GM21360 (cell line): ENCODE measurements around the gene COL1A1.

ENCODE experiments used
- ATAC-seq: cut with Tn5 transposase; IDR thresholded peaks from one replicate; pipeline ENCODE4 v1.9.1; 2021; ENCODE audit warnings: mild to moderate bottlenecking, moderate library complexity; ENCODE audit not compliant: unreplicated experiment

COL1A1 gene

DNA sequence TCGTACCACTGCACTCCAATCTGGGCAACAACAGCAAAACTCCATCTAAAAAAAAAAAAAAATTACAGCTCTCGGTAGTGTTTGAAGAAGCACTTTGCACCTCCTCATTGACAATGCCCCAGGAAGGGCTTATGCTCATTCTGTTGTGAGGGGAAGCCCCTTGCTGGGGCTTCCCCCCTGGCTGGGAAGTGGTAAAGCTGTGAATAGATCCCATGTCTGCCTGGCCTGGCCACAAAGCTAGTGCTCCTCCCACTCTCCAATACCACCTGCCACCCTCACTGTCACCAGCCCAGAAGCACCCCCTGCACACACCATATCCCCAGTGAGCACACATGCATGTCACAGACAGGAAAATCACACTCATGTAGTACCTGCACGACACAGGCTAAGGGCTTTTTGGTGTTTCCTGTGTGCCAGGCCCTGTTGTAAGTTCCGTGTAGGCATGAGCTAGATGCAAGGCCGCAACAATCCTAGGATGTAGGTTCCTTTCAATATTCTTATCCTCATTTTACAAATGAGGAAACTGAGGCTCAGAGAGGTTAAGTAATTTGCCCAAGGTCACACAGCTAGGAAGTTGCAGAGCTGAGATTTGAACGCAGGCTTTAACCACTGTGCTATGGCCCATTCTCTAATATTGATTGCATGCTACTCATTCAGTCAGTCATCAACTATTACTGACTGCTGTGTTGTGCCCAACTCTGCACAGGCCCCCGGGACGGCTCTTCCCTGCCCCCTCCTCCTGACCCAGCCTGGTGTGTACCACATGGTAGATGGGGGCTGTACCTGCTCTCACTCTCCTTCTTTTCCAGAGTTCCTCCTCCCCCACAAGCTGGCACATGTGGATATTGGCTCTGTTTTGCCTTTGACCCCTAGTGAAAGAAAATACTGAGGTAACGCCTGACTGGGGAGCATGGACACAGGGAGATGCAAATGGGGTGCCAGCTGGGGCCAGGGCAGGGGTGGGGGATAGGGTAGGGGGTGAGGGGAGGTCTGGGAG is 11.9 kb upstream of the COL1A1 start:
- ATAC-seq = peak; percentile 70

DNA sequence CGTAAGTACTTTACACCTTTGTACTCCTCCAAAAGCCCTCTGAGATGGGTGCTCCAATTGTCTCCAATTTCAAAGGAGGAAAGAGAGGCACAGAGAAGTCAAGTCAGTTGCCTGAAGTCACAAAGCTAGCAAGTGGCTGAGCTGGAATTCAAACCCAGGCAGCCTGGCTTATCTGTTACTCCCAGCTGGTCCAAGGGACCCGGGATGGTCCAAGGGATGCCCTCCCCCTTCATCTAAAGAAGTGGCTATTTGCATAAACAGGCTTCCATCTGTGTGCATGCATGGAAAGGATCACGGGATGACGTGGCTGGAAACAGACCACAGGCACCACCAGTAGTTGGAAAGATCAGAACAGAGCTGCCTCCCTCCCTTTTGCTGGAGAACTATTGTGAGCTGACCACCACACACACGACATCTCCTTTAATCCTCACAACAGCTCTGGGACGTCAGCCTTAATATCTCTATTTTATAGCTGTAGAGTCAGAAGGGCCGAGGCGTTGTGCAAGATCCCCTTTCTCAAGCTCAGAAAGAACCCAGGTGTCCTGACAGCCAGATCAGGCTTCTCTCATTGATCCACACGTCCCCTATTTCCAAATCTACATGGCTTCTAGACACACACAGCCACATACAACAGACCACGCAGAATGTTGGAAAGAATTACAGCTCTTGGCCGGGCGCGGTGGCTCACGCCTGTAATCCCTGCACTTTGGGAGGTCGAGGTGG is 10.9 kb upstream of the COL1A1 start:
- no peak for ATAC-seq

DNA sequence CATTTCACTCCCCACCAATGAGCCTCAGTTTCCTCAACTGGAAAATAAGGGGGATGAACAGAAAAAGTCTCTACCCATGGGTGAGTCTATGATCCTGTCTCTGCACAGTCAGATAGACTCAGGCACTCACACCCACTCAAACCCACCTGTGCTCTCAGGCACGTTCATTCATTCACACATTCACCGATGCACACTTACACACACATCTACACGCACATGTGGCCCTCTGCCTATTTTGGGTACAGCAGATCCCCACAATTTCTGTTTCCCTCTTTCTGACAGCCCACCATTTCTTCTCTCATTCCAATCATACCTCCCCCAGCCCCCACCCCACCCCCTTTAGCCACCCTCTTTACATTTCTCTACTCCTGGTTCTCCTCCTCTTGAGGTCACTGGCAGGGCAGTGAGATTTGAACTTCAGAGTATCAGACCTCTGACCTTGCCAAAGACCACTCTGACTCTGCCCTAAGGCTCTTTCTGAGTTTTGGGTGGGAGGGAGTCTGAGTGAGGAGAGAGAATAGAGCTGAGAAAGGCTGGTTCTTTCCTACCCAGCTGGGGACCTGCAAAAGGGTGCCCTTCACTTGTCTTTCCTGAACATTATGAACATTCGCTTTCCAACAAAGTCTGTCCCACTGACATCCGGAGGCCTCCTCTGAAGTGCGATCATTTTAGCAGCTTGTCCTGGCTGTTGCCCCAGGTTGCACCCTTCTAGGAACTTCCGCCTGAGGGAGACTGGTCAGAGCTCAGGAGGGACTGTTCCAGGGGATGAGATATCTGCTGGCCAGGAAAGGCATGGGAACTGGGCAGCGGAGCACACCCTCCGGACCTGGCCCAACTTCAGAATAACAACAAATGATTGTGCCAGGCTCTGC is 10.1 kb upstream of the COL1A1 start:
- no peak for ATAC-seq

DNA sequence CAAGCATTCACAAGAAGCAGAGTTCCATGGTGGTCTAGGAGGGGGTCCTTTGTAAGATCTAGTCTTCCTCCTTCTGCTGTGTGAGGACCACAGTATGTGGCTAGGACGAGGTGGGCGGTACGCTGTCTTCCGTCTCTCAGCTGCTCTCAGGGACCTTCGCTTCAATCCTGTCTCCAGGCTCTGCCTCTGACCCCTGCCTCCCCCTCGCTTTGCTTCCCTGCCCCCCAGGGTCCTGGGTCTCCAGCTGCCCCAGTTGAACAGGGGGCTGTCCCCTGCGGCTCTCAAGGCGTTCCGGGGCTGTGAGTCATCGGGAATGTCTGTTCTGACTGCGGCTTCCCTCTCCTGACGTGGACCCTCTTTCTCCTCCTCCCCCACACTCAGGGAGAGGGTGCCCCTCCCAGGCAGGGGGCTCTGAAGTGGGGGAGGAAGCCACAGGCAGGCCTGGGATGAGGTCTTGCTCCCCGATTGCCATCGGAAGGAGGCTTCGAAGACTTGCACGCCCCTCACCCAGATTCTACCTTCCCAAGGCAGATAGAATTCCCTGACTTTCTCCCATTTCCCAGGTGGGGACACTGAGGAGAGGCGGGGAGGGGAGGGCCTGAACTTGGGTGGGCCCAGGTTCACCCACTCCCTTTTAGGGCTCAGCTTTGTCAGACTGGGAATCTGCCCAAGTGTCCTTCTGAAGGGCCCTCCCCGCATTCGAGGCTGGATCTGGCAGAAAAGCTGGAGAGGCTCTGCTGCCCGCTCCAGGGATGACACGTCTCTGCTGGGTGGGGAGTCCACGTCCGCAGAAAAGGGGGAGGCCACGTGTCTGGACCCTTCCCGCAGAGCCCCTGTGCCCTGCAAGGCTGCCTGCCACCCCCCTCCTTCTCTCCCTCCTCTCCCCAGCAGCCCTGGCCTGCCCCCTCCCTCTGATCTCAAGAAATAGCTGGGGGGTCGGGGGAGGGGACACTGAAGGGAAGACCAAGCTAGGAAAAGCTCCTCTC is 9.1 kb upstream of the COL1A1 start:
- no peak for ATAC-seq

DNA sequence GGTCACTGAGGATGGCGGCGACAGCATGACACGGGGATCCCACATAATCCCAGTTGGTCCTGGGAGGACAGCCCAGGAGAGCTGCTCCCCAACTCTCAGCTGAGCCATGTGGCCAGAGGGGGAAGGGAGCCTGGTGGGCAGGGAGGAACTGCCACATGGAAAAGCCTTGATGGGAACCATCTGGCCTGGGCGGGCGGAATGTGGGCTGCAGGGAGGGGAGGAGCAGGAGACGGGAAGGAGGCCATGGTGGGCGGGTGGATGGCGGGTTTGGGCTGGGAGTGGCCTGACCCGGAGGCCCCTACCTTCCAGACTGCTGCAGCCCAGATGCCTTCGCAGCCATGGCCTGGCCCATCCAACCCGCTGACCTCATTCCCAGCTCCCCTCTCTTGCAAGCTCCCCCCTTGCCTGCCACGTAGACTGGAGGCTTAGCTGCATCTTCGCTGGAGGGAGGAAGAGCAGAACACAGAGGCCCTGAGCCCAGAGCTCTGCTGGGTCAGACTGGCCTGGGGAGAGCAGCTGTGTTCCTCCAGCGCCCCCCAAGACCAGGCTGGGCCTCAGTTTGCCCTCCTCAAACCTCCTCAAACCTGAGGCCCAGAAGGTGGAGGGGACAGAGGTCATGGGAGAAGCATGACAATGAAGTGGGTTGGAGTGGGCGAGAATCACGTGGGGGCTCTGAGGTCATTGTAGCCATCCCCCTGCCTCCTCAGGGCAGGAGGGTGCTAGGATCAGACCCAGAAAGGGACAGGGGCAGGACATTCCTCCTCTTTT is 8.2 kb upstream of the COL1A1 start:
- ATAC-seq = no peak

DNA sequence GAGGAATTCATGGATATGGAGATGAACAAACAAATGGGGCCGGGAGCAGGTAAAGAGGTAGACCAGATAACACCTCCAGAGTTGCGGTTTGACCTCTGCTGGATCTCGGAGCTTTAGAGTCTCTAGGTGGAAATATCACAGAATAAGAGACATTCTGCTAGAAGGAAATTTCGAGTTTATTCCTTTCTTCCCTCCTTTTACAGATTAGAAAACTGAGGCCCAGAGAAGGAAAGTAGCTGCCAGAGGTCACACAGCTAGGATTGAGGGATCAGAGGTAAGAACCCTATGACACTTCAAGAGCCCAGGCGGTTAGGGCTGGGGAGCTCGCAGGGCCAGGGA is 7.7 kb upstream of the COL1A1 start:
- no peak for ATAC-seq

DNA sequence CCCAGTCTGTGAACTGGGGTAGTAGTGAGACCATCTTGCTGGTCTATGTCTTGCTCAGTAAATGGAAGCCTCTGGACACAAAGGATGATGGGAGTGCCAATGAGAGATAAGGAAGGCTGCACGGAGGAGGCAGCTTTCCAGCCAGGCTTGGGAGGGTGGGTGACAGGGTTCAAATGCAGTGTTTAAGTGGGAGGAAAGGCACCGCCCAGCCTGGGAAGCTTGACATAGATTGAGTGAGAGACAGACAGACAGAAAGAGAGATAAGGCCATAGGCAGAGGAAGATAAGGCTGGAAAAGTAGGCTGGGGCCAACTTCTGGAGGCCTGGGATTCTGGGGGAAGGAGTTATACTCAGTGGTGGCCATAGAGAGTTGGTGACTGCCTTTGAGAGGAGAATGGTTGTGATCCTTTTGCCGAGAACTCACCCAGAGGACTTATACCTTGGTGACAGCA is 7.2 kb upstream of the COL1A1 start:
- no peak for ATAC-seq

DNA sequence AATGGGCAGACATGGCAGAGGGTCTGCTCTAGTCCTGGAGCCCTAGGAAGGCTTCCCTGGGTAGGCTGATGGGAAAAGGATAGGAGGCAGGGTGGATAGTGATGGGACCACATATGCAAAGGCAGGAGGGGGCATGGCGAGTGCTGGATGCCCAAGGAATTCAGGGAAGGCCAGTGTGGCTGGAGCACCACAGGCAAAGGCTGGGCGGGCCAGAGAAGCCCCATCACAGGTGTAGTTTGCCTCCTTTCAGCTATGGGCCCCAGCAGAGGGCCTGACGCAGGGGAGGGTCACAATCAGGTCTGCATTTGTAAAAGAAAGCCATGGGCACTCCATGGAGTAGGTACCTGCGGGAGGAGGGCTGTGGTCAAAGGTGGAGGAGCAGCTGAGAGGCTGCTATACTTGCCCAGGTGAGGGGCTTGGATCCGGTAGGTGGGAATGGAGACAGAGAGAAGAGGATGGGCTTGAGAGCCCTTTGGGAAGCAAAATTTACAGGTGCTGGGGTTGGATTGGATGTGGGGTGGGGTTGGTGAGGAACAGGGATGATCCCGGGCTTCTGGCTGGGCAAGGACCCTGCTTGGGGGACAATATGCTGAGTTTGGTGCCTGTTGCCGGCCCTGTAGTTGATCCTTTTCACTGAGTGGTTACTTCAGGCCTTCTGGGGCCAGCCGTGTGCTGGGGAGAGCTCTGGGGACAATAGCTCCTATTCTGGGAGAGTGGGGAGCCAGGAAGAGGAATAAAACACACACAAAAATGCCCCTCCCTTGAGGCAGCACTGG is 6.5 kb upstream of the COL1A1 start:
- ATAC-seq = no peak

DNA sequence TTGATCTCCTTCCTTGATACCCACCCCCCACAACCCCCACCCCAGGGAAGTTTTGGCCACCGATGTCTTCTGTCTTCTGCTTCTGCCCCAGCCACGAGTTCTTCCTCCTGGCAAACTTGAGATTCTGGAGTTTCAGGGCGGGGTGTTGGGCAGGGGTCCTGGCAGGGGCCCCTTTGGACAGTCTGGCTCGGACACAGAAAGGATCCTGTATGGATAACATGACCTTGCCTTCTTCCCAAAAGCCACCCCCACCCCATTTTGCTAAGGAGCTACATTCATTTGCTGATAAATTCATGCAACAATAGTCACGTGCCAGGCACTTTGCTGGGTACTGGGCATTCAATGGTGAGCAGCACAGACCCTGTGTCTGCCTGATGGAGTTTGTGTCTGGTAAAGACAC is 5.9 kb upstream of the COL1A1 start:
- ATAC-seq = no peak

DNA sequence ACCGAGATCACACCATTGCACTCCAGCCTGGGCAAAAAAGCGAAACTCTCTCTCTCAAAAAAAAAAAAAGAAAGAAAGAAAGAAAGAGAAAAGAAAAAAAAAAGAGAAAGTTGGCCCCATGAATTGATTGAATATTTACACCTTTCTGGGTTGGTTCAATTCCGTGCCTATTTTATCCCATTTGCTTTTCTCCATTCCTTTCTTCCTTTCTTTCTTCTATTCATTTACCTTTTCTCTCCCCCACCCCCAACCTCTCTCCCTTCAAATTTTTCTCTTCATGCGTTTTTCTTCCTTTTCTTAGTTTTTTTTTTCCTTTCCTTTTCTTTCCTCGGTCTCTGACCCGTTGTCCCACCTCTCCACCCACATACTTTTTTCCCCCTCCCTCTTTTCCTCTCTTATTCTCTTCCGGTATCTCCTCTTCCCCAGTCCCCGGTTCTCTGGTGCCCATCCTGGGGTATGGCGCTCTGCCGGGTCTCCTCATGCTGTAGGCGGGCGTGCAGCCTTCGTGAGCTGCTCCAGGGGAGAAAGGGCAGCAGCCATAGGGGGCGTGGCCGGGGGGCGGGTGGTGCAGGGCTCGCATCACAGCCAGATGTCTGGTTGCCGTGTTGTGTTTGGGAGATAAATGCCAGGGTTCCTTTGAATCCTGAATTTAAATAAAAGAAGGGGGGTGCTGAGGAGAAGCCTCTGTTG is 5.3 kb upstream of the COL1A1 start:
- no peak for ATAC-seq

DNA sequence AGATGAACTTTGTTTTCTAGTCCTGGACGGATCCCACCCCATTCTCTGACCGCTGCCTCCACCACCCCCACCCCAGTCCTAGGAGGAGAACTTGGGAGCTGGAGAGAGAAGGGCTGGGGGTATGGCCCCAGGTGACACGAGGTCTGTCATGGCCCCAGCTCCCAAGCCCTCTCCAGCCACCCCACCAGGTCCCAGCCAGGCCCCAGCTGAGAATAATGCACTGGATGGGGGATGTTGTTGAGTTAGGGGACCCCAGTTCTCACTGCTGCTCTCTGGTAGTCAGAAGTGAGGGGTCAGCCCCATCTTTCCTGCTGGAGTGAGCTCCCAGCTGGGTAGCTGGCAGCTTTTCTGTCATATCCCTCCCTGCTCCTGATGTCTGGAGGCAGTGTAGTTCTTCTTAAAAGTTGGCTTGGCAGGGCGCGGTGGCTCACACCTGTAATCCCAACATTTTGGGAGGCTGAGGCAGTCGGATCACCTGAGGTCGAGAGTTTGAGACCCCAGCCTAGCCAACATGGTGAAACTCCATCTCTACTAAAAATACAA is 4.6 kb upstream of the COL1A1 start:
- ATAC-seq = no peak

DNA sequence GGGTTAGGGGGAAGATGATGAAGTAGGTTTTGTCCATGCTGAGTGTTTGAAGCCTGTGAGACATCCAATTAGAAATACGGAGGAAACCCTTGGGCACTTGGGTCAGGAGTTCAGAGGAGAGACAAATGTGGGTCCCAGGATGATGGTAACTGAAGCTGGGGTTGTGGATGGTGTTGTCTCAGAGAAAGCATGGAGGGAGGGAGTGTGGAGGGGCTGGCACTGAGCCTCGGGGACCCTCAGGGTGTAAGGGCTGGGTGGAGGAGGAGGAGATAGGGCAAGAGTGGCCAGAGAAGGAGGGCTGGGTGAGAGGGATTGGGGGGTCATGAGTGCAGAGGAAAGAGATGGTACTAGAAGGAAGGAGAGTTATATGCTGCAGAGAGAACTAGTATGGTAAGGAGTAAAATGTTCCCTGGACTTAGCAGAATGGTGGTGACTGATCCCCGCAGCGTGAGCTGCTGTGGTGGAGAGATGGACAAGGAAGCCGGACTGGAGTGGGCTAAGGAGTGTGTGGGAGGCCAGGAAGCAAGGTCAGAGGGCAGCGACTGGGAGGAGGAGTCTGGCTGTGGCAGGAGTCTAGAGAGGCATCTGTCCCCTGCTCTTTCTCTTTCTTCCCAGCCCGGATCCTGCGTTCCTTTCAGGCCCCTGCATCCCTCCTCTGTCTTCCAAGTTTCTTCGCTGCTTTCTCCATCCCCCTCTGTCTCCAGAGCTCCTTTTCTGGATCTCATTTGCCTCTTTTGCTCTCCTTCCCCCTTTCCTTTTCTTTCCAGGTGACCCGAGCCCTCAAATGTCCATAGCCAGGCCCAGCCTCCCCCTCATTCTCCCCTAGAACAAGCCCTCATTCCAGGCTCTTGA is 3.9 kb upstream of the COL1A1 start:
- ATAC-seq = no peak

DNA sequence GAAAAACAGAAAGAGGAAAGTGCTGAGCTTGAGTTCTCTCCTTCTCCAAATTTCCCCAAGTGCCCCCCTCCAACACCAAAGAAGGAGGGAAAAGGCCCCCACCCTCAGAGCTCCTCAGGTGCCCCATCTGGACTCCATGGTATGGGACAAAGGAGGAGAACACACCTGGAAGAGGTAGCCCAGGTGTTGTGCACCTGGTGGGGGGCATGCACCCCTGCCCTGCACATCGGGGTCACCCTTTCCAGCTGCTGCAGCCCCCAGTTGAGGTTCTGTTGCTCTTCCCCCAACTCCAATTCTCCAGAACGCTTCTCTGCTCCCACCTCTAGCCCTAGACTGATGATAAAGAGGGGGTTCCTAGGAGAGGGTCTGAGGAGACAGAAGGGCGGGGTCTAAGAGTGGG is 3.0 kb upstream of the COL1A1 start:
- no peak for ATAC-seq

DNA sequence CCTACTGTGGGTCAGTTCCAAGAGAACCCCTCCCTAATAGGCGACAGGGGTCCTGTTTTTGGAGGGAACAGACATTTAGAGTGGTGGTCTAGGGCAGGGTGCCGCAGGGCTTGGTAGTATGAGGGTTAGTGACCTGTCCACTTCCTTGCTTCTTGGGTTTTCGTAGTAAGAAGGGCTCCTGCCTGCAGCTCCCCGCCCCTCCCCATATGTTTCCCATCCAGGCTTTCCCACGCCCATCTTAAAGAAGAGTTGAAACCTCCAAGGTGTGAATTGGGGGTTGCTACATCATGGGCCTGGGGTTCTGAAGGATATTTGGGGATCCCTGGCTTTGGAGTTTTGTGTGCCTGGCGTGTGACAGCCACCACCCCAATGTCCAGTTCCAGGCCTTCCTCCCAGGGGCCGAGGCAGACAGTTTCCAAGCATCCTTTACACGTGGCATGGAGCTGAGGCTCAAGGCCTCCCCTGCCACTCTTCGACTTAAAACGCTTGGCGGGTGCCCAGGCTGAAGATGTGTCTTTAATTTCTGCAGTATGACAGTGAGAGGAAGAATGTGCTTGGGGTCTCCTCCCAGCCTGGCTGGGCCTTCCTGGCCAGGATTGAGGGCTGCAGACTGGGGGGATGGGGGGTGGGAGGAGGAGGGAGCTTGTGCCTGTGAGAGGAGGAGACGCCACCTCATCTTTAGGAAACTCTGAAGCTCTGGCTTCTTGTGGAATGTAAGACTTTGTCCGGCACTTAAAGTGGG is 2.3 kb upstream of the COL1A1 start:
- no peak for ATAC-seq

DNA sequence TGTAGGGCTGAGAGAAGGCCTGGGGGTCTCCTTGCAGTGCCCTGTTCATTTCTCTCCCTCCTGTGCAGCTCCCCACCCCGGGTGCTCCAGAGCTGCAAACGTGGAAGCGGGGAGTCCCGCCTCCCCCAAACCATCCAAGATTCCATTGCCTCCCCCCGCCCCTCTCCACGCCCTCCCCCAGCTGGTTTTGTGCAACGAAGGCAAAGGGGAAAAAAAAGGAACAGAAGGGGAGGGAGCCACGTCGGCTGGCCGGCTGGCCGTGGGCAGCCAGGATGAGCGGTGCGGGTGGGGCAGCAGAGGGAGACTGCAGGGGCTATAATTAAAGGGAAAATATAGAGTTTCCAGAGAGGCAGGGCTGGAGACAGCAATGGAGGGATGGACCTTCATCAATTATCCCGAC is 1.7 kb upstream of the COL1A1 start:
- ATAC-seq = no peak
